Adipose tissue (tissue), 3 donors: ENCODE results near the gene CAVIN3. TPM values are rescaled to one million over a fixed set of nuclear protein-coding genes. Genes with fewer than 3 reads are reported as not detected.

Source experiments
- H3K27ac ChIP-seq: one replicate; pipeline ENCODE4 v1.5.1; 2013; ENCODE audit warnings: low read depth, low read length
- WGBS, 3 donors: extraction: QIAGEN DNeasy Blood & Tissue Kit; methylation state at CpG; one replicate each; pipeline ENCODE4 v1.1.7; 2013; 5-methylcytosine and 5-hydroxymethylcytosine counted together
- polyA plus RNA-seq, 3 donors: library from polyadenylated mRNA; stranded (reverse); fragments of 200-250 nt; gene quantifications; one replicate each; pipeline ENCODE4 v1.2.3, GENCODE V29; 2013
- donor health status: healthy with polysubstance abuse.
- donor health status: Bipolar disorder and iron deficiency.
- donor health status: healthy.

Gene CAVIN3
- polyA plus RNA-seq, 3 donors: 19.8 to 94.6 (median 78.6) TPM

GRCh38 chr11:6328321-6328720 lies 8.0 kb upstream of the CAVIN3 start:
- no peak overlapping the region for H3K27ac ChIP-seq

- no peak overlapping the region for H3K27ac ChIP-seq
Measured at GRCh38 chr11:6327806-6328205, 7.5 kb upstream of the CAVIN3 start.

GRCh38 chr11:6326985-6327384 lies 6.7 kb upstream of the CAVIN3 start:
- WGBS, 3 donors: 77 to 88% (median 79%) methylated on average over 2 of the region's 2 CpGs
- H3K27ac ChIP-seq: no peak overlapping the region

- no peak overlapping the region for H3K27ac ChIP-seq
Measured at GRCh38 chr11:6326303-6326702, 6.0 kb upstream of the CAVIN3 start.

- no peak overlapping the region for H3K27ac ChIP-seq
- WGBS, 3 donors: 10 to 62% (median 58%) methylated on average over 1 of the region's 1 CpG
Measured at GRCh38 chr11:6323291-6323905, 3.1 kb upstream of the CAVIN3 start.

GRCh38 chr11:6321961-6322362 lies 1.7 kb upstream of the CAVIN3 start:
- no peak overlapping the region for H3K27ac ChIP-seq
- 52 to 65% (median 65%) methylated on average over 2 of the region's 2 CpGs for WGBS, 3 donors

GRCh38 chr11:6321356-6321755 lies 1.1 kb upstream of the CAVIN3 start:
- H3K27ac ChIP-seq: no peak overlapping the region
- WGBS, 3 donors: 57 to 82% (median 65%) methylated on average over 12 of the region's 12 CpGs

- 1 to 23% (median 2%) methylated on average over 35 to 50 of the region's 50 CpGs for WGBS, 3 donors
- peak overlapping the region; percentile 83 for H3K27ac ChIP-seq
Measured at GRCh38 chr11:6319704-6320410, 444 bp downstream of the CAVIN3 start.

- peak overlapping the region; percentile 75 for H3K27ac ChIP-seq
- 12 to 51% (median 13%) methylated on average over 37 of the region's 37 CpGs for WGBS, 3 donors
Measured at GRCh38 chr11:6319001-6319703, 1.1 kb downstream of the CAVIN3 start.

- H3K27ac ChIP-seq: no peak overlapping the region
- WGBS, 3 donors: 74 to 84% (median 77%) methylated on average over 4 of the region's 4 CpGs
Measured at GRCh38 chr11:6318204-6318603, 2.1 kb downstream of the CAVIN3 start.

- WGBS, 3 donors: 2 to 6% (median 5%) methylated on average over 10 of the region's 10 CpGs
- no peak overlapping the region for H3K27ac ChIP-seq
Measured at GRCh38 chr11:6315811-6316425, 4.4 kb downstream of the CAVIN3 start.

- 86 to 92% (median 90%) methylated on average over 3 of the region's 3 CpGs for WGBS, 3 donors
- H3K27ac ChIP-seq: no peak overlapping the region
Measured at GRCh38 chr11:6312106-6312505, 8.2 kb downstream of the CAVIN3 start.

- WGBS, 3 donors: 84 to 86% (median 84%) methylated on average over 8 of the region's 8 CpGs
- H3K27ac ChIP-seq: no peak overlapping the region
Measured at GRCh38 chr11:6307876-6308275, 12.4 kb downstream of the CAVIN3 start.

GRCh38 chr11:6305297-6305696 lies 15.0 kb downstream of the CAVIN3 start:
- WGBS, 3 donors: 73 to 81% (median 77%) methylated on average over 4 of the region's 4 CpGs

GRCh38 chr11:6303661-6304060 lies 16.6 kb downstream of the CAVIN3 start:
- 71 to 89% (median 87%) methylated on average over 6 of the region's 6 CpGs for WGBS, 3 donors
- H3K27ac ChIP-seq: no peak overlapping the region

More at GRCh38 chr11:6305297-6305696, 15.0 kb downstream of the CAVIN3 start:
- H3K27ac ChIP-seq: no peak overlapping the region

GRCh38 chr11:6301096-6301495 lies 19.2 kb downstream of the CAVIN3 start:
- WGBS, 3 donors: 83 to 92% (median 87%) methylated on average over 2 of the region's 2 CpGs
- H3K27ac ChIP-seq: no peak overlapping the region

- 70 to 88% (median 84%) methylated on average over 3 of the region's 3 CpGs for WGBS, 3 donors
- no peak overlapping the region for H3K27ac ChIP-seq
Measured at GRCh38 chr11:6300325-6300724, 20.0 kb downstream of the CAVIN3 start.

- H3K27ac ChIP-seq: no peak overlapping the region
- WGBS, 3 donors: 29 to 57% (median 56%) methylated on average over 4 of the region's 4 CpGs
Measured at GRCh38 chr11:6298605-6299004, 21.7 kb downstream of the CAVIN3 start.

- no peak overlapping the region for H3K27ac ChIP-seq
- 70 to 94% (median 90%) methylated on average over 1 of the region's 1 CpG for WGBS, 3 donors
Measured at GRCh38 chr11:6297831-6298230, 22.5 kb downstream of the CAVIN3 start.
